ENCODE results near the gene ESR2. TPM values are rescaled to one million over a fixed set of nuclear protein-coding genes. Genes with fewer than 3 reads are reported as not detected.
A peak's percentile ranks its signal among the peaks of the same experiment; 100 is the strongest.
"Not testable (repeated sequence)": the region's sequence is repeated elsewhere in the genome, so short reads cannot be mapped to it uniquely, and the experiment has no call there.

The ESR2 gene
- total and polyA plus RNA-seq, 2 donors (not counting 3 experiments of a cell fraction or from before 2014, with no cell fraction given) = 0.10 to 0.58 TPM

DNA sequence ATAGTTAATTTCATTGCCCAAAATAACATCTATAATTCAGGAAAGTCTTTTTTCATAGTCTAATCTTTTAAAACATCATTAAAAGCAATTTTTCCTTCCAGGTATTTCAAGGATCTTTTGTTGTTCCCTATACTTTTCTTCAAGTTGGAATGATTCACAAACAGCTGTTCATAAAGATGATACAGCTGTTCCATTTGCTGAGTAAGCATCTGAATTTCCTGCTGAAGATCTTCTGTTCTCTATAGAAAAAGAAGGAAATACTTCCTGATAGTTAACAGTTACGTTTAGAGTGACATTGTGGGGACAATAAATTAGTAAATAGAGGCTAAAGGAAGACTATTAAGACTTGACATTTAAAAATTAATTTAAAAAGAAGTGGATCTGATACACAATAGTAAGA lies 30.3 kb upstream of the ESR2 start:
- no peak for FAIRE-seq
- no peak overlapping the region for H3K9ac ChIP-seq (replicated peaks; ENCODE audit: extremely low read depth, insufficient read depth, low read length)
- no peaks in the 10 kb centered on the region for H3K9me1 ChIP-seq (replicated peaks; ENCODE audit: control insufficient read depth, extremely low read depth, insufficient read depth, low read length)
- ChIA-PET POLR2A (no interaction called here), CTCF (no interaction called here)
- H2AFZ ChIP-seq (ENCODE audit: low read depth, low read length) = no peak overlapping the region
- H3K36me3 ChIP-seq (ENCODE audit: control insufficient read depth in 2 of 2, extremely low read depth in 1 of 2, insufficient read depth in 2 of 2, low read length in 2 of 2) = no peaks in the 10 kb centered on the region
- no peak overlapping the region for H3K4me2 ChIP-seq (ENCODE audit: insufficient read depth, low read length)
- no peak overlapping the region for H3K27ac ChIP-seq (ENCODE audit: insufficient read depth, low read depth, low read length)
- H3K79me2 ChIP-seq (ENCODE audit: control insufficient read depth, insufficient read depth, low read length) = no peaks in the 10 kb centered on the region
- H3K9me3 ChIP-seq (replicated peaks; ENCODE audit: control insufficient read depth, insufficient read depth, low read length) = no peaks in the 10 kb centered on the region
- TF ChIP-seq FOS (IDR thresholded peaks at IDR 0.05; ENCODE audit: borderline replicate concordance, insufficient read depth, low read length) (peak; percentile 6), JUN (IDR thresholded peaks at IDR 0.05; ENCODE audit: borderline replicate concordance, insufficient read depth, insufficient read length, low read depth) (no peak), MYC (IDR thresholded peaks at IDR 0.05; ENCODE audit: low read depth, low read length) (no peak), POLR2A (IDR thresholded peaks at IDR 0.05; ENCODE audit: low read depth, low read length) (no peak)
- TF ChIP-seq, protein P1, sequence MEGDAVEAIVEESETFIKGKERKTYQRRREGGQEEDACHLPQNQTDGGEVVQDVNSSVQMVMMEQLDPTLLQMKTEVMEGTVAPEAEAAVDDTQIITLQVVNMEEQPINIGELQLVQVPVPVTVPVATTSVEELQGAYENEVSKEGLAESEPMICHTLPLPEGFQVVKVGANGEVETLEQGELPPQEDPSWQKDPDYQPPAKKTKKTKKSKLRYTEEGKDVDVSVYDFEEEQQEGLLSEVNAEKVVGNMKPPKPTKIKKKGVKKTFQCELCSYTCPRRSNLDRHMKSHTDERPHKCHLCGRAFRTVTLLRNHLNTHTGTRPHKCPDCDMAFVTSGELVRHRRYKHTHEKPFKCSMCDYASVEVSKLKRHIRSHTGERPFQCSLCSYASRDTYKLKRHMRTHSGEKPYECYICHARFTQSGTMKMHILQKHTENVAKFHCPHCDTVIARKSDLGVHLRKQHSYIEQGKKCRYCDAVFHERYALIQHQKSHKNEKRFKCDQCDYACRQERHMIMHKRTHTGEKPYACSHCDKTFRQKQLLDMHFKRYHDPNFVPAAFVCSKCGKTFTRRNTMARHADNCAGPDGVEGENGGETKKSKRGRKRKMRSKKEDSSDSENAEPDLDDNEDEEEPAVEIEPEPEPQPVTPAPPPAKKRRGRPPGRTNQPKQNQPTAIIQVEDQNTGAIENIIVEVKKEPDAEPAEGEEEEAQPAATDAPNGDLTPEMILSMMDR (IDR thresholded peaks at IDR 0.05; ENCODE audit: extremely low read depth in 1 of 2, insufficient read depth in 1 of 2, low read depth in 1 of 2, low read length in 2 of 2) = no peak
- TF ChIP-seq, protein P2, sequence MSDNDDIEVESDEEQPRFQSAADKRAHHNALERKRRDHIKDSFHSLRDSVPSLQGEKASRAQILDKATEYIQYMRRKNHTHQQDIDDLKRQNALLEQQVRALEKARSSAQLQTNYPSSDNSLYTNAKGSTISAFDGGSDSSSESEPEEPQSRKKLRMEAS (IDR thresholded peaks at IDR 0.05; ENCODE audit: insufficient read depth, insufficient read length) = no peak
- H3K27me3 ChIP-seq (ENCODE audit: control insufficient read depth in 2 of 2, insufficient read depth in 2 of 2, low read length in 2 of 2) = no peaks in the 10 kb centered on the region
- DNase-seq (ENCODE audit: low read depth, low spot score) = no peak
- H4K20me1 ChIP-seq (replicated peaks; ENCODE audit: control insufficient read depth, extremely low read depth, insufficient read depth, low read length) = no peaks in the 10 kb centered on the region
- dilution Hi-C loops (cut with MboI; ENCODE audit: extremely low pct_ligation_motif_present, low sequenced_read_pairs) = no loop called here
- intact Hi-C loops (cut with micrococcal nuclease) = no loop called here
- no peak overlapping the region for H3K4me3 ChIP-seq (replicated peaks in 1 of 3; ENCODE audit: insufficient read depth in 1 of 3, low read depth in 1 of 3, low read length in 3 of 3)
- BruUV-seq (replicated peaks) = no TSS peak
- no peaks in the 10 kb centered on the region for H3K4me1 ChIP-seq (ENCODE audit: control insufficient read depth, extremely low read depth, insufficient read depth, low read length)

GRCh38 chr14:64320362-64320761 lies 26.2 kb upstream of the ESR2 start:
- H3K27ac ChIP-seq (ENCODE audit: insufficient read depth, low read depth, low read length); BruUV-seq (replicated peaks); DNase-seq (ENCODE audit: low read depth, low spot score); FAIRE-seq; H3K9me1 ChIP-seq (replicated peaks; ENCODE audit: control insufficient read depth, extremely low read depth, insufficient read depth, low read length); H3K9ac ChIP-seq (replicated peaks; ENCODE audit: extremely low read depth, insufficient read depth, low read length); dilution Hi-C loops (cut with MboI; ENCODE audit: extremely low pct_ligation_motif_present, low sequenced_read_pairs); H3K79me2 ChIP-seq (ENCODE audit: control insufficient read depth, insufficient read depth, low read length); H3K27me3 ChIP-seq (ENCODE audit: control insufficient read depth in 2 of 2, insufficient read depth in 2 of 2, low read length in 2 of 2); intact Hi-C loops (cut with micrococcal nuclease); H3K9me3 ChIP-seq (replicated peaks; ENCODE audit: control insufficient read depth, insufficient read depth, low read length); H4K20me1 ChIP-seq (replicated peaks; ENCODE audit: control insufficient read depth, extremely low read depth, insufficient read depth, low read length); POLR2A ChIA-PET; H3K4me1 ChIP-seq (ENCODE audit: control insufficient read depth, extremely low read depth, insufficient read depth, low read length); H3K36me3 ChIP-seq (ENCODE audit: control insufficient read depth in 2 of 2, extremely low read depth in 1 of 2, insufficient read depth in 2 of 2, low read length in 2 of 2); H3K4me2 ChIP-seq (ENCODE audit: insufficient read depth, low read length); H2AFZ ChIP-seq (ENCODE audit: low read depth, low read length); H3K4me3 ChIP-seq (replicated peaks in 1 of 3; ENCODE audit: insufficient read depth in 1 of 3, low read depth in 1 of 3, low read length in 3 of 3): not testable (repeated sequence)
- CTCF ChIA-PET = interaction anchor here (1.1 kb wide), 1 partner anchor 16 kb away, joined by 10 read pairs; no protein-coding TSS in a partner anchor

- POLR2A ChIA-PET; H4K20me1 ChIP-seq (replicated peaks; ENCODE audit: control insufficient read depth, extremely low read depth, insufficient read depth, low read length); H2AFZ ChIP-seq (ENCODE audit: low read depth, low read length); H3K27me3 ChIP-seq (ENCODE audit: control insufficient read depth in 2 of 2, insufficient read depth in 2 of 2, low read length in 2 of 2); H3K4me3 ChIP-seq (replicated peaks in 1 of 3; ENCODE audit: insufficient read depth in 1 of 3, low read depth in 1 of 3, low read length in 3 of 3); FAIRE-seq; BruUV-seq (replicated peaks); H3K79me2 ChIP-seq (ENCODE audit: control insufficient read depth, insufficient read depth, low read length); H3K27ac ChIP-seq (ENCODE audit: insufficient read depth, low read depth, low read length); H3K4me1 ChIP-seq (ENCODE audit: control insufficient read depth, extremely low read depth, insufficient read depth, low read length); H3K9ac ChIP-seq (replicated peaks; ENCODE audit: extremely low read depth, insufficient read depth, low read length); H3K9me1 ChIP-seq (replicated peaks; ENCODE audit: control insufficient read depth, extremely low read depth, insufficient read depth, low read length); dilution Hi-C loops (cut with MboI; ENCODE audit: extremely low pct_ligation_motif_present, low sequenced_read_pairs); H3K9me3 ChIP-seq (replicated peaks; ENCODE audit: control insufficient read depth, insufficient read depth, low read length); DNase-seq (ENCODE audit: low read depth, low spot score); H3K36me3 ChIP-seq (ENCODE audit: control insufficient read depth in 2 of 2, extremely low read depth in 1 of 2, insufficient read depth in 2 of 2, low read length in 2 of 2); H3K4me2 ChIP-seq (ENCODE audit: insufficient read depth, low read length); intact Hi-C loops (cut with micrococcal nuclease): not testable (repeated sequence)
- CTCF ChIA-PET = interaction anchor here (0.8 kb wide), 1 partner anchor 542 kb away, joined by 3 read pairs; no protein-coding TSS in a partner anchor
Observed at GRCh38 chr14:64318695-64319094, 24.5 kb upstream of the ESR2 start.
